ENCODE data around the gene CBLB. TPM values are rescaled to one million over a fixed set of nuclear protein-coding genes. Genes with fewer than 3 reads are reported as not detected.
"Not testable (repeated sequence)": the region's sequence is repeated elsewhere in the genome, so short reads cannot be mapped to it uniquely, and the experiment has no call there.

Gene CBLB
- total RNA-seq, 1 experiment from 2014 or later, result 3.8 TPM

- no peak for DNase-seq (ENCODE audit: low spot score)
These were observed 81.8 kb downstream of the CBLB start for GRCh38 chr3:105786990-105787389.

- DNase-seq (ENCODE audit: low spot score), result no peak
These were observed 82.6 kb downstream of the CBLB start for GRCh38 chr3:105786241-105786640.

GRCh38 chr3:105785803-105786202 lies 83.0 kb downstream of the CBLB start:
- no peak for DNase-seq (ENCODE audit: low spot score)

GRCh38 chr3:105783631-105784030 lies 85.2 kb downstream of the CBLB start:
- no peak for DNase-seq (ENCODE audit: low spot score)

- no peak for DNase-seq (ENCODE audit: low spot score)
These were observed 86.9 kb downstream of the CBLB start for GRCh38 chr3:105781871-105782270.

GRCh38 chr3:105780107-105780506 lies 88.7 kb downstream of the CBLB start:
- DNase-seq (ENCODE audit: low spot score), result no peak

- DNase-seq (ENCODE audit: low spot score), result no peak
These were observed 93.4 kb downstream of the CBLB start for GRCh38 chr3:105775368-105775767.

GRCh38 chr3:105774444-105775180 lies 94.2 kb downstream of the CBLB start:
- DNase-seq (ENCODE audit: low spot score), result no peak

GRCh38 chr3:105773291-105773690 lies 95.5 kb downstream of the CBLB start:
- DNase-seq (ENCODE audit: low spot score), result no peak

GRCh38 chr3:105772635-105773034 lies 96.2 kb downstream of the CBLB start:
- DNase-seq (ENCODE audit: low spot score), result no peak

GRCh38 chr3:105771392-105771791 lies 97.4 kb downstream of the CBLB start:
- no peak for DNase-seq (ENCODE audit: low spot score)

- DNase-seq (ENCODE audit: low spot score), result no peak
These were observed 98.4 kb downstream of the CBLB start for GRCh38 chr3:105770410-105770809.

- no peak for DNase-seq (ENCODE audit: low spot score)
These were observed 101.0 kb downstream of the CBLB start for GRCh38 chr3:105767776-105768175.

- DNase-seq (ENCODE audit: low spot score), result no peak
These were observed 101.6 kb downstream of the CBLB start for GRCh38 chr3:105767216-105767615.

GRCh38 chr3:105765308-105765639 lies 103.5 kb downstream of the CBLB start:
- DNase-seq (ENCODE audit: low spot score), result no peak

GRCh38 chr3:105764378-105765307 lies 104.2 kb downstream of the CBLB start:
- no peak for DNase-seq (ENCODE audit: low spot score)

GRCh38 chr3:105763659-105764036 lies 105.2 kb downstream of the CBLB start:
- no peak for DNase-seq (ENCODE audit: low spot score)

- no peak for DNase-seq (ENCODE audit: low spot score)
These were observed 105.8 kb downstream of the CBLB start for GRCh38 chr3:105762749-105763658.

GRCh38 chr3:105762214-105762613 lies 106.6 kb downstream of the CBLB start:
- DNase-seq (ENCODE audit: low spot score), result not testable (repeated sequence)

- no peak for DNase-seq (ENCODE audit: low spot score)
These were observed 109.3 kb downstream of the CBLB start for GRCh38 chr3:105759442-105760078.

- no peak for DNase-seq (ENCODE audit: low spot score)
These were observed 110.4 kb downstream of the CBLB start for GRCh38 chr3:105758451-105758850.

Measured in HT-29 (cell line).